ENCODE data around the gene TNS3.

TNS3 gene

GRCh38 chr7:47549916-47550315 lies 32.0 kb downstream of the TNS3 start:
- H3K4me3 ChIP-seq (replicated peaks; ENCODE audit: insufficient read depth, low read length), result no peak overlapping the region
- H3K27me3 ChIP-seq (ENCODE audit: insufficient read depth, poor library complexity, severe bottlenecking), result no peaks in the 10 kb centered on the region
- TF ChIP-seq GABPA (IDR thresholded peaks at IDR 0.05; ENCODE audit: low read depth) (no peak), SPI1 (IDR thresholded peaks at IDR 0.05; ENCODE audit: borderline replicate concordance, low read depth) (no peak), REST (IDR thresholded peaks at IDR 0.05; ENCODE audit: insufficient replicate concordance, low read depth) (no peak)
- DNase-seq (ENCODE audit: low read depth in 1 of 2, low spot score in 1 of 2), result no peak
- no peak overlapping the region for H3K27ac ChIP-seq (replicated peaks)

- no peak overlapping the region for H3K4me3 ChIP-seq (replicated peaks; ENCODE audit: insufficient read depth, low read length)
- TF ChIP-seq GABPA (IDR thresholded peaks at IDR 0.05; ENCODE audit: low read depth), result no peak
- no peak for TF ChIP-seq POLR2AphosphoS5 (IDR thresholded peaks at IDR 0.05; ENCODE audit: low read depth)
- TF ChIP-seq CTCF (IDR thresholded peaks at IDR 0.05; ENCODE audit: insufficient read depth, low read length), result no peak
- no peak for TF ChIP-seq SPI1 (IDR thresholded peaks at IDR 0.05; ENCODE audit: borderline replicate concordance, low read depth)
- TF ChIP-seq REST (IDR thresholded peaks at IDR 0.05; ENCODE audit: insufficient replicate concordance, low read depth), result no peak
- no peak for DNase-seq (ENCODE audit: low read depth in 1 of 2, low spot score in 1 of 2)
Observed at GRCh38 chr7:47549397-47549796, 32.5 kb downstream of the TNS3 start.

GRCh38 chr7:47548546-47548945 lies 33.4 kb downstream of the TNS3 start:
- TF ChIP-seq POLR2AphosphoS5 (IDR thresholded peaks at IDR 0.05; ENCODE audit: low read depth), result no peak
- no peak for TF ChIP-seq SPI1 (IDR thresholded peaks at IDR 0.05; ENCODE audit: borderline replicate concordance, low read depth)
- TF ChIP-seq CTCF (IDR thresholded peaks at IDR 0.05; ENCODE audit: insufficient read depth, low read length), result no peak
- no peak for TF ChIP-seq REST (IDR thresholded peaks at IDR 0.05; ENCODE audit: insufficient replicate concordance, low read depth)
- TF ChIP-seq GABPA (IDR thresholded peaks at IDR 0.05; ENCODE audit: low read depth), result no peak
- no peak overlapping the region for H3K4me3 ChIP-seq (replicated peaks; ENCODE audit: insufficient read depth, low read length)
- H3K27me3 ChIP-seq (ENCODE audit: insufficient read depth, poor library complexity, severe bottlenecking), result no peaks in the 10 kb centered on the region
- no peak overlapping the region for H3K27ac ChIP-seq (replicated peaks)
- DNase-seq (ENCODE audit: low read depth in 1 of 2, low spot score in 1 of 2), result no peak

More at GRCh38 chr7:47549397-47549796, 32.5 kb downstream of the TNS3 start:
- Histone ChIP-seq H3K27me3 (ENCODE audit: insufficient read depth, poor library complexity, severe bottlenecking) (no peaks in the 10 kb centered on the region), H3K27ac (replicated peaks) (no peak overlapping the region)

Data from HL-60 (cell line).